Ramos (cell line): ENCODE results near the gene PRSS8.
"Not testable (repeated sequence)": the region's sequence is repeated elsewhere in the genome, so short reads cannot be mapped to it uniquely, and the experiment has no call there.

Experiments used
- in situ Hi-C: fragments of 300-500 bp; cut with MboI; formaldehyde crosslinking; loops from one replicate; pipeline ENCODE4 v1.14.3; 2022; ENCODE audit warnings: low sequenced_read_pairs; ENCODE audit not compliant: unreplicated experiment

The PRSS8 gene

GRCh38 chr16:31108035-31108793 is 27.3 kb downstream of the PRSS8 start, which contains the start of gene BCKDK:
Gene BCKDK, plus strand, starts transcription at chr16:31108386. Its CDS starts 838 bp downstream, at chr16:31109224.
- in situ Hi-C loops: no loop called here

DNA sequence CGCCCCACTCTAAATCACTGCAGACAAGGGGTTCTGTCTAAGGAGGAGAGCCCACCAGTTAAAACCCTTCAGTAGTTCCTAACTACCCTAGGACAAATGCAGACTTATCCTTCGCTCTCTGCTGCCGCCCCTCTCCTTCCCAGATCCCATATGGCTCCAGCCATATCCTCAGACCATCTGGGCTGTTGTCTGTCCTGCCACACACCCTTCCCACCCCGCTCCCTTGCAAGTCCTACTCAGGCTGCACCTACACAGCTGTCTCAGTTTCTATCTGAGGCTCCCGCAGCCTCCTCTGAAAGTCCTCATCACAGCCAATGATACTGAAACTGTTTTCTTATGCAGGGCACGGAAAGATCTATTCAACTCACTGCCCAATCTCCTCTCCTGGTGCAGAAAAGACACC is 28.1 kb downstream of the PRSS8 start:
- in situ Hi-C loops: no loop called here

- in situ Hi-C loops: no loop called here
Observed at GRCh38 chr16:31106509-31107464, 28.7 kb downstream of the PRSS8 start.

GRCh38 chr16:31105677-31106213 is 29.8 kb downstream of the PRSS8 start:
- in situ Hi-C loops: no loop called here

DNA sequence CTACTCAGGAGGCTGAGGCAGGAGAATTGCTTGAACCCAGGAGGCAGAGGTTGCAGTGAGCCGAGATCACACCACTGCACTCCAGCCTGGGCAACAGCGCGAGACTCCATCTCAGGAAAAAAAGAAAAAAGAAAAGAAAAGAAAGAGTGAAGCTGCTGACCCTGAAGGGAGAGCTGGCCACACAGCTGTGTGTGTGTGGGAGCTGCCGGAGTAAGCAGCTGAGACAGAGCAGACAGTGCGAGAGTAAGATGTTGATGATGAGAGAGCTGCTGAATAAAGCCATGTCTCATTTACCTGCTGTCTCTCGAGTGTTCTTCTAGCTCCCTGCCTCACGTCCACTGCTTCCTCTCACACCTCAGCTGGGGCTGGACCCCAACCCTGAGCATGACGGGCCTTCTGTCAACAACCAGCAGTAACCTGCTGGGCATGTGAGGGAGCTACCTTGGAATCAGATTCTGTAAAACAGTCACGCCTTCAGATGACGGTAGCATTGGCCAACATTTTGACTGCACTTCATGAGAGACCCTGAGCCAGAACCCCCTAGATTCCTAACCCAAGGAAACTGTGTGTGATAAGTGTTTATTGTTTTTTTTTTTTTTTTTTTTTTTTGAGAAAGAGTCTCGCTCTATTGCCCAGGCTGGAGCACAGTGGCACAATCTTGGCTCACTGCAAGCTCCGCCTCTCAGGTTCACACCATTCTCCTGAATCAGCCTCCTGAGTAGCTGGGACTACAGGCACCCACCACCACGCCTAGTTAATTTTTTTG is 34.5 kb downstream of the PRSS8 start:
- in situ Hi-C loops: not testable (repeated sequence)

DNA sequence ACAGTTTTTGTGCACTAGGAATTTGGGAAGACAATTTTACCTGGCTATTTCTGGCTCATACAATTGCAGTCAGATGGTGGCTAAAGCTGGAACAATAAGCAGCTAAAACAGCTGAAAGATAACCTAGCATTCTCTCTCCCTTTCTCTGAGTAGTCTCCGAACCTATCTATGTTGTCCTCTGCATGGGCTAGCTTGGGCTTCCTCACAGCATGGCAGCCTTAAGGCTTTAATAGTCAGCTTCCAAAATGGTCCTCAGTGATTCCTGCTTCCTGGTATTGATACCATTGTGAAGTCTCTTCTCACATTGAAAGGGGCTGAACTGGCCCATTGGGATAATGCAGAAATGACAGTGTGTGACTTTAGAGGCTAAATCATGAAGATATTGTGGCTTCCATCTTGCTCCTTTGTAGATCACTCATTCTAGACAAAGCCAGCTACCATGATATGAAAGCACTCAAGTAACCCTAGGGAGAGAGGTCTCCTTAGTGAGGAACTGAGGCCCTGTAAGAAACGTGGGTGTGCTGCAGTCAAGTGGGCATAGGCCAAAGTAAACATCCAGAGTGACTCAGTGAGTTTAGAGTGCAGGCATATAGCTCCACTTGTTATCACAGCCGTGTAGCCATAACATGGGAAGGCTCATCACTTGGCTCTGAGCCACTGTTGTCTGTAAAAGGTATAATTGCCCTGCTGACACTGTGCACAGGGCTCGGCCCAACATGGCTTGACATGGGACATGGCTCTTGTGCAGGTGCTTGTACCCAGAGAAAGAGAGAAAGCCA is 35.5 kb downstream of the PRSS8 start:
- in situ Hi-C loops: no loop called here

GRCh38 chr16:31094424-31095120 is 41.0 kb downstream of the PRSS8 start, which contains the start of gene VKORC1:
Gene VKORC1, minus strand, starts transcription at chr16:31094797. Its CDS starts 68 bp downstream, at chr16:31094729.
- in situ Hi-C loops: no loop called here

- in situ Hi-C loops: no loop called here
Observed at GRCh38 chr16:31094088-31094423, 41.5 kb downstream of the PRSS8 start.

DNA sequence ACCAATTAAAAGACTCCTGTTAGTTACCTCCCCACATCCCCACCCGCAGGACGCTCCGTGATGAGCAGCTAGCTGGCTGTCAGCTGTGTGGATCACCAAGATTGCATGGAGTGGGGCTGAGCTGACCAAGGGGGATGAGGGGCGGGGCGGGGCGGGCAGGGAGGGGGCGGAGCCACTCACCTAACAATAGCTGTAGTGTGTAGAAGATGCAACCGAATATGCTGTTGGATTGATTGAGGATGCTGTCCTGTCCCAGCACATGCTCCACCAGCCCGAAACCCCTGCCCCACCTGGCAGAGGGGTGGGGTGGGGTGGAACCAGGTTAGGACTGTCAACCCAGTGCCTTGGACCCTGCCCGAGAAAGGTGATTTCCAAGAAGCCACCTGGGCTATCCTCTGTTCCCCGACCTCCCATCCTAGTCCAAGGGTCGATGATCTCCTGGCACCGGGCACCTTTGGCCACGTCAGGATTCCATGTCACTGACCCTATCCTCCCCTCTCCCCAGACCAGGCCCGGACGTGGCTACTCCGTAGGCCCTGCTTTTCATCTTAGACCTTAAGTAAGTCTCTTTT is 42.3 kb downstream of the PRSS8 start:
- in situ Hi-C loops: no loop called here

DNA sequence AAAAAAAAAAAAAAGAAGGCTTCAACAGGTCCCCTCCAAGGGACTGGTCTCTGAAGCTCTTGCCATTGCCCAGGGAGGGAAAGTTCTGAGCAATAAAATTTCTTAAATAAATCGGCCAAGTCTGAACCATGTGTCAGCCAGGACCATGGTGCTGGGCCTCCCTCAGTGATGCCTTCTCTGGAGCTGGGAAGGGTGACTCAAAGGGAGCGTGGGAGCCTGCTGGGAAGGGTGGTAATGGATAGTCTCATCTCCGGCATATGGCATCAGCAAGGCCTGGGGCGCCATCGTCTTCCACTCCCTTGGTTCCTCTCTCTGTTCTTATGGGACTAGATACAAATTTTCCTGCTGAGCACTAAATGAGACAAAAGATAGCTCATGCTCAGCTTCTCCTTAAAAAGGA is 43.2 kb downstream of the PRSS8 start:
- in situ Hi-C loops: no loop called here

DNA sequence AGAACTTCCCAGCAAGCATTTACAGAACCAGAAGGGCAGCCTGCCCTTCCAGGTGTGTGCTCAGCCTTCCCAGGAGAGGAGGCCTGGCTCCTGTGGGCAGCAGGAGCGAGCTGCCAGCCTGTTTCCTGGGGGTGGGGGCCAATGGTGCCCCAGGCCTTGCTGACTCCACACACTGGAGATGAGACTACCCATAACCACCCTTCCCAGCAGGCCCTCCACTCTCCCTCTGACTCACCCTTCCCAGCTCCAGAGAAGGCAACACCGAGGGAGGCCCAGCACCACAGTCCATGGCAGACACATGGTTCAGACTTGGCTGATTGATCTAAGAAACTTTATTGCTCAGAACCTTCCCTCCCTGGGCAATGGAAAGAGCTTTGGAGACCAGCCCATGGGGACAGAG is 45.0 kb downstream of the PRSS8 start:
- in situ Hi-C loops: no loop called here

DNA sequence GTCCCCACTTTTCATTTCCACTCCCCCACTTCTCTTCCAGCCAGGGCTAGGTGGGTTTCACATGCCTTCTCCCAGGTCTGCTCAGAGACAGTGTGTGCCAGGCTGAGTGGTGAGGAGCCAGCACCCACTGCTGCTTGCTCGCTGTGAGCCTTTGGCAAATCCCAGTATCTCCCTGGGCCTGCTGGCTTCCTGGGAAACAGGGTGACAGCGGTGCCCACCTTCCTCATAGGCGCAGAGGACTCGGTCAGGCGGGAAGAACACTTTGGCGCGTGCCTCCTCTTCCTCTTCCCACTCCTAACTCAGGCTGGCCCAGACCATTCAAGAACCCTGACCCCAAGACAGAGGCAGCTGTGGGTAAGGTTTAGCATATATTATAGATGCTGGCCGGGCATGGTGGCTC is 46.3 kb downstream of the PRSS8 start:
- in situ Hi-C loops: no loop called here

DNA sequence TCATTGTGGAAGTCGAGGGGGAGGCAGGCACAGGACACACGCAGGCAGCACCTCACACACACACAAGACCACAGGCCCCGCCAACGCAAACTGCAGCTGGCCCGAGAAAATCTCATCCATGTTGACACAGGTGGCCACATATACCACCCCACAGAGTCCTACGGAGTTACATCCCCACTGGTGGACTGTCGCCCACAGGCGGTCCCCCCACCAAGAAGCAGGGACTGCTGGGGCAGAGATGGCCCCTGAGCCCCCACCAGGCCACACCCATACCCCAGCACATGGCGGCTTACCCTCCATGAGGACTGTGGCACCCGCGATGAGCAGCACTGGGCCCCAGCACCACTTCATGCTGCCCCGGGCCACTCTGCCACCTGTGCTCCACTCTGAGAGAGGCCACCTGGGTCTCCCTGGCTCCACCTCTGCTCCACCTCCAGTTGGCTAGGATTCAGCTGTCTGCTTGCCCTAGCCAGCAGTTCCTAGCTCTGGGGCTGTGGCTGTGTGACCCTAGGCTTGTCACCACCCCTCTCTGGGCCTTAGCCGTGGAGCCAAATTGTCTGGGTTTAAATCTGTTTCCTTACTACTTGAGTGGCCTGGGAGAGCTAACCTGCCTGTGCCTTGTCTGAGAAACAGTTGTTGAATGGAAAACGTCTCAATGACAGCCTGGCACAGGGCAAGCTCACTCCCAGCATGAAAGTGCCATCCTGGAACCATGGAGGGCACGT is 46.9 kb downstream of the PRSS8 start, which contains the start of gene PRSS53:
TSS of gene PRSS53 (minus strand) at position 485 of the 725 bp plus-strand sequence. CDS start at position 351, 134 bp downstream.
- in situ Hi-C loops: no loop called here

DNA sequence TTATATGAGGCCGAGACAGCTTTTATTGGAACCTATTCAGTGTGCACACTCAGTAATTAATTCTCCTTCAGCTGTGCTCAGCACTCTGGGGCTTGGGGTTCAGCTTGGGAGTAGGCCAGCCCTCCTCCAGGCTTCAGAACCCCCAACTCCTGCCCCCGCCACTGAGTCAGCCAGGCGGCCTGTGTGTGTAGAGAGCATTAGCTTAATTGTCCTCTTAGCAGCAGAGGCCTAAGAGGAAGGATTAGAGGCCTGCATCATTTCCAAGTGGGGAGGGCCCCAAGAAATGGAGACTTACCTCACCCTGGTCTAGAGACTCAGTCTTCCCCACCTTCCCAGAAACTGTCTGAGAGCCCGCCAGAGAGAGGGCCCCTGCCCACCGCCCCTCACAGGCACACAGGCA is 47.6 kb downstream of the PRSS8 start:
- in situ Hi-C loops: no loop called here

GRCh38 chr16:31087481-31087880 is 48.0 kb downstream of the PRSS8 start:
- in situ Hi-C loops: no loop called here

- in situ Hi-C loops: no loop called here
Observed at GRCh38 chr16:31086629-31086906, 49.0 kb downstream of the PRSS8 start.

GRCh38 chr16:31085873-31086628 is 49.5 kb downstream of the PRSS8 start:
- in situ Hi-C loops: no loop called here
